Small intestine (tissue), 16 donors: Measurements from ENCODE around the gene RNF215. TPM values are rescaled to one million over a fixed set of nuclear protein-coding genes. Genes with fewer than 3 reads are reported as not detected.

Experiments used
- DNase-seq, 2 donors: peaks; one replicate each; pipeline versions ENCODE4 v3.0.0 to v3.0.0-alpha.2; 2013
- FAIRE-seq: peaks from 2 replicates; lab custom pipeline; 2012; peaks lifted over from hg19 to GRCh38; lab: Jason Lieb, UNC
- H3K27ac ChIP-seq, 3 donors: one replicate each; pipeline ENCODE4 v1.5.1; 2013; ENCODE audit warnings: low read length in 2 of 3, mild to moderate bottlenecking in 2 of 3, control low read depth in 1 of 3, inconsistent platforms in 1 of 3, low read depth in 1 of 3, moderate library complexity in 1 of 3
- H3K27me3 ChIP-seq, 3 donors: one replicate each; pipeline ENCODE4 v1.6.1; 2013; ENCODE audit warnings: low read length in 3 of 3, inconsistent platforms in 1 of 3; ENCODE audit not compliant: control insufficient read depth in 3 of 3, insufficient read depth in 3 of 3
- H3K36me3 ChIP-seq, 3 donors: one replicate each; pipeline ENCODE4 v1.6.1; 2013; ENCODE audit warnings: low read length in 3 of 3, inconsistent platforms in 1 of 3, low read depth in 1 of 3, mild to moderate bottlenecking in 1 of 3, moderate library complexity in 1 of 3; ENCODE audit not compliant: control insufficient read depth in 3 of 3, insufficient read depth in 2 of 3
- H3K4me1 ChIP-seq, 3 donors: one replicate each; pipeline ENCODE4 v1.6.1; 2013; ENCODE audit warnings: low read length in 2 of 3, inconsistent platforms in 1 of 3, low read depth in 1 of 3, mild to moderate bottlenecking in 1 of 3, moderate library complexity in 1 of 3; ENCODE audit not compliant: control insufficient read depth in 3 of 3, insufficient read depth in 2 of 3
- H3K4me3 ChIP-seq, 3 donors: one replicate each; pipeline ENCODE4 v1.5.1; 2013; ENCODE audit warnings: low read length in 3 of 3, control low read depth in 1 of 3, inconsistent platforms in 1 of 3, low read depth in 1 of 3, mild to moderate bottlenecking in 1 of 3, moderate library complexity in 1 of 3
- H3K9me3 ChIP-seq, 2 donors: one replicate each; pipeline ENCODE4 v1.6.1; 2013; ENCODE audit warnings: low read depth in 1 of 2, low read length in 1 of 2; ENCODE audit not compliant: control insufficient read depth in 2 of 2, insufficient read depth in 1 of 2
- WGBS, 3 donors: extraction: QIAGEN DNeasy Blood & Tissue Kit; methylation state at CpG; one replicate each; pipeline ENCODE4 v1.1.7; 2013; 5-methylcytosine and 5-hydroxymethylcytosine counted together
- long read RNA-seq, 10 donors: transcript quantifications; one replicate each; lab custom pipeline, GENCODE V29; 2026
- polyA plus RNA-seq, 4 donors: library from polyadenylated mRNA; stranded (reverse) in 3 of 4; unstranded in 1 of 4; fragments of 200-250 nt in 3 of 4; fragments of 120-200 nt in 1 of 4; gene quantifications; one replicate each; pipeline versions ENCODE4 v1.2.1 to v1.2.3, GENCODE V29; 2013
- donor health status: healthy with polysubstance abuse.
- donor health status: control.
- donor health status: control.
- donor health status: Bipolar disorder and iron deficiency.
- donor health status: healthy.

RNF215 gene
- polyA plus RNA-seq: 10 to 100 TPM in 2 of 4 donors, 1 to 10 TPM in 2; 3.8 to 12.1 (median 10.3) TPM
- long read RNA-seq, donor 1, partial matches to known transcripts: 0 of 4 reads
- long read RNA-seq, donor 1, other reads (novel, unspliced or antisense): 0 of 4 reads
- long read RNA-seq, donor 2: 0 reads
- long read RNA-seq, donor 3: 0 reads
- long read RNA-seq, donor 4: 0 reads
- long read RNA-seq, donor 5, partial matches to known transcripts: 0 of 1 reads
- long read RNA-seq, donor 5, other reads (novel, unspliced or antisense): 0 of 1 reads
- long read RNA-seq, donor 6, partial matches to known transcripts: 0 of 1 reads
- long read RNA-seq, donor 6, other reads (novel, unspliced or antisense): 0 of 1 reads
- long read RNA-seq, donor 7, partial matches to known transcripts: 0 of 2 reads
- long read RNA-seq, donor 7, other reads (novel, unspliced or antisense): 0 of 2 reads
- long read RNA-seq, donor 8, partial matches to known transcripts: 0 of 1 reads
- long read RNA-seq, donor 8, other reads (novel, unspliced or antisense): 0 of 1 reads
- long read RNA-seq, donor 9: 0 reads
- long read RNA-seq, donor 10, partial matches to known transcripts: 0 of 5 reads
- long read RNA-seq, donor 10, other reads (novel, unspliced or antisense): 0 of 5 reads

- peak within 1 kb of the TSS in 1 of 3 donors; percentile 58 for H3K27ac ChIP-seq
- WGBS, 3 donors: 1 to 2% (median 1%) methylated on average over 56 to 95 of the region's 95 CpGs
- FAIRE-seq: no peak
Observed at GRCh38 chr22:30386960-30387827, at the start of gene RNF215. RNF215 (minus strand) TSS chr22:30387411; CDS start chr22:30387313, 98 bp downstream.

GRCh38 chr22:30436196-30436595 lies 49.0 kb upstream of the RNF215 start:
- FAIRE-seq (no peak), DNase-seq (no peak)
- WGBS, 3 donors: 89 to 98% (median 95%) methylated on average over 2 of the region's 2 CpGs
- H3K27ac ChIP-seq: peak overlapping the region in 2 of 3 donors; percentile 27 to 81
- no peaks in the 10 kb centered on the region for H3K36me3 ChIP-seq
- H3K4me3 ChIP-seq: no peak overlapping the region
- peaks cover 0 to 3% of the 10 kb centered on the region in 2 donors for H3K9me3 ChIP-seq
- peaks cover 0 to 7% (median 0%) of the 10 kb centered on the region in 3 donors for H3K27me3 ChIP-seq
- H3K4me1 ChIP-seq: peaks cover 0 to 15% (median 0%) of the 10 kb centered on the region in 3 donors

More at GRCh38 chr22:30386960-30387827, at the start of gene RNF215:
- Histone ChIP-seq H3K9me3 (peaks cover 0 to 5% of the 10 kb centered on the region in 2 donors), H3K36me3 (peaks cover 0 to 21% (median 0%) of the 10 kb centered on the region in 3 donors), H3K4me3 (peak within 1 kb of the TSS; percentile 48 to 81 (median 64)), H3K4me1 (peaks cover 0 to 12% (median 0%) of the 10 kb centered on the region in 3 donors), H3K27me3 (no peaks in the 10 kb centered on the region)
- peak; percentile 73 to 91 for DNase-seq

GRCh38 chr22:30435674-30436126 lies 48.5 kb upstream of the RNF215 start:
- peak overlapping the region in 2 of 3 donors; percentile 27 to 81 for H3K27ac ChIP-seq
- H3K4me3 ChIP-seq: no peak overlapping the region
- DNase-seq: peak in 1 of 2 donors; percentile 55
- no peak for FAIRE-seq
- no peaks in the 10 kb centered on the region for H3K36me3 ChIP-seq
- H3K4me1 ChIP-seq: peaks cover 0 to 15% (median 0%) of the 10 kb centered on the region in 3 donors
- H3K27me3 ChIP-seq: peaks cover 0 to 7% (median 0%) of the 10 kb centered on the region in 3 donors
- H3K9me3 ChIP-seq: peaks cover 0 to 3% of the 10 kb centered on the region in 2 donors
- 68 to 87% (median 74%) methylated on average over 6 of the region's 6 CpGs for WGBS, 3 donors

GRCh38 chr22:30434843-30435242 lies 47.6 kb upstream of the RNF215 start:
- H3K9me3 ChIP-seq: peaks cover 0 to 3% of the 10 kb centered on the region in 2 donors
- H3K36me3 ChIP-seq: peaks cover 0 to under 1% (median 0%) of the 10 kb centered on the region in 3 donors
- FAIRE-seq (no peak), DNase-seq (no peak)
- H3K4me1 ChIP-seq: peaks cover 0 to 15% (median 0%) of the 10 kb centered on the region in 3 donors
- peaks cover 0 to 4% (median 0%) of the 10 kb centered on the region in 3 donors for H3K27me3 ChIP-seq
- H3K4me3 ChIP-seq: no peak overlapping the region
- 70 to 92% (median 83%) methylated on average over 1 of the region's 1 CpG for WGBS, 3 donors
- H3K27ac ChIP-seq: peak overlapping the region in 1 of 3 donors; percentile 81

GRCh38 chr22:30433773-30434172 lies 46.6 kb upstream of the RNF215 start:
- peaks cover 0 to 15% (median 0%) of the 10 kb centered on the region in 3 donors for H3K4me1 ChIP-seq
- FAIRE-seq: no peak
- no peak for DNase-seq
- WGBS, 3 donors: 87 to 100% (median 93%) methylated on average over 1 of the region's 1 CpG
- peaks cover 0 to 3% of the 10 kb centered on the region in 2 donors for H3K9me3 ChIP-seq
- H3K36me3 ChIP-seq: peaks cover 0 to 9% (median 2%) of the 10 kb centered on the region in 3 donors
- H3K27ac ChIP-seq: no peak overlapping the region
- peaks cover 0 to 2% (median 0%) of the 10 kb centered on the region in 3 donors for H3K27me3 ChIP-seq
- no peak overlapping the region for H3K4me3 ChIP-seq

- Histone ChIP-seq H3K4me3 (no peak overlapping the region), H3K27me3 (no peaks in the 10 kb centered on the region), H3K36me3 (peaks cover 0 to 13% (median 2%) of the 10 kb centered on the region in 3 donors), H3K4me1 (peaks cover 0 to 15% (median 0%) of the 10 kb centered on the region in 3 donors), H3K27ac (no peak overlapping the region), H3K9me3 (peaks cover 0 to 3% of the 10 kb centered on the region in 2 donors)
- FAIRE-seq (no peak), DNase-seq (no peak)
- 91 to 97% (median 92%) methylated on average over 3 of the region's 3 CpGs for WGBS, 3 donors
Observed at GRCh38 chr22:30433227-30433626, 46.0 kb upstream of the RNF215 start.

- 25 to 62% (median 40%) methylated on average over 1 to 2 of the region's 2 CpGs for WGBS, 3 donors
Observed at GRCh38 chr22:30432520-30432919, 45.3 kb upstream of the RNF215 start.

More at GRCh38 chr22:30432520-30432919, 45.3 kb upstream of the RNF215 start:
- Histone ChIP-seq H3K4me3 (no peak overlapping the region), H3K27ac (no peak overlapping the region), H3K27me3 (no peaks in the 10 kb centered on the region), H3K4me1 (peaks cover 0 to 15% (median 0%) of the 10 kb centered on the region in 3 donors), H3K9me3 (peaks cover 0 to 3% of the 10 kb centered on the region in 2 donors), H3K36me3 (peaks cover 0 to 20% (median 2%) of the 10 kb centered on the region in 3 donors)
- DNase-seq (peak; percentile 45 to 75), FAIRE-seq (no peak)
